K562 (cell line): ENCODE data around the gene ROBO2. TPM values are rescaled to one million over a fixed set of nuclear protein-coding genes. Genes with fewer than 3 reads are reported as not detected.

ENCODE experiments used
- ATAC-seq: fragments of 200-7000 bp; cut with Tn5 transposase; 3 replicates; pipeline ENCODE4 v1.9.1; 2020; ENCODE audit warnings: moderate library complexity
- BruUV-seq: library from RNA; stranded (reverse); fragments of 400-500 nt; replicated peaks from 2 replicates; lab custom pipeline; 2021; lab: Mats Ljungman, UMichigan
- CTCF ChIA-PET: fragments of 300-600 bp; formaldehyde crosslinking; extraction: SDS; loops from one replicate; lab custom pipeline; 2021; ENCODE audit warnings: low intra/inter-chr PET ratio; lab: Yijun Ruan, JAX
- POLR2A ChIA-PET: fragments of 300-600, 350-650 bp; sonication (Branson Sonifier 250); formaldehyde crosslinking; extraction: SDS; loops from one replicate; lab custom pipeline; 2021; ENCODE audit warnings: antibody characterized with exemption, inconsistent platforms; lab: Yijun Ruan, JAX
- DNase-seq, 4 experiments: peaks; one replicate each; pipeline versions ENCODE4 v3.0.0 to v3.0.0-alpha.2; 2011 to 2018; ENCODE audit warnings: low spot score in 3 of 4, mixed read lengths in 3 of 4; ENCODE audit errors: extremely low read depth in 1 of 4
- FAIRE-seq: peaks from 2 replicates; lab custom pipeline; 2011; peaks lifted over from hg19 to GRCh38; lab: Jason Lieb, UNC
- H2AFZ ChIP-seq: 2 replicates; pipeline ENCODE4 v1.6.0; 2011; ENCODE audit warnings: low read depth, low read length, control low read depth, inconsistent platforms
- H3K27ac ChIP-seq: fragments of 200-600 bp; 3 replicates; pipeline ENCODE4 v1.8.0; 2011; ENCODE audit warnings: low read depth, mild to moderate bottlenecking, control low read depth, inconsistent platforms, low read length, moderate library complexity, mixed read lengths; ENCODE audit errors: extremely low read depth
- H3K27me3 ChIP-seq, 2 experiments: fragments of 300-600 bp in 1 of 2; 2 replicates in 1 of 2; 3 replicates in 1 of 2; pipeline versions ENCODE4 v1.6.0 to v1.8.0; 2011; ENCODE audit warnings: inconsistent platforms in 2 of 2, low read length in 2 of 2, mild to moderate bottlenecking in 1 of 2, mixed read lengths in 1 of 2, moderate library complexity in 1 of 2; ENCODE audit not compliant: control insufficient read depth in 2 of 2, insufficient read depth in 2 of 2
- H3K36me3 ChIP-seq: fragments of 300-600 bp; 3 replicates; pipeline ENCODE4 v1.8.0; 2011; ENCODE audit warnings: mild to moderate bottlenecking, low read length, inconsistent platforms; ENCODE audit not compliant: control insufficient read depth, insufficient read depth
- H3K4me1 ChIP-seq, 2 experiments: fragments of 200-600 bp in 1 of 2; replicated peaks in 1 of 2; 2 replicates in 1 of 2; 3 replicates in 1 of 2; pipeline versions ENCODE4 v1.5.1 to v1.8.0; 2011; ENCODE audit warnings: inconsistent platforms in 2 of 2, low read length in 2 of 2, mild to moderate bottlenecking in 1 of 2, mixed read lengths in 1 of 2, moderate library complexity in 1 of 2; ENCODE audit not compliant: control insufficient read depth in 2 of 2, insufficient read depth in 2 of 2
- H3K4me2 ChIP-seq: 2 replicates; pipeline ENCODE4 v1.6.1; 2011; ENCODE audit warnings: low read length, control low read depth, inconsistent platforms, mixed read lengths; ENCODE audit not compliant: insufficient read depth
- H3K4me3 ChIP-seq: fragments of 200-600 bp; sonication (generic), shearing (Covaris generic); 2 replicates; pipeline ENCODE4 v1.5.1; 2016; ENCODE audit warnings: control low read depth, inconsistent platforms
- H3K79me2 ChIP-seq: fragments of 200-600 bp; 3 replicates; pipeline ENCODE4 v1.8.0; 2011; ENCODE audit warnings: low read length, inconsistent platforms; ENCODE audit not compliant: control insufficient read depth, insufficient read depth
- H3K9ac ChIP-seq, 2 experiments: 2 replicates each; pipeline versions ENCODE4 v1.6.0 to v1.6.1; 2011; ENCODE audit warnings: low read depth in 2 of 2, low read length in 2 of 2, control low read depth in 1 of 2, inconsistent platforms in 1 of 2, mild to moderate bottlenecking in 1 of 2, mixed read lengths in 1 of 2; ENCODE audit not compliant: insufficient read depth in 1 of 2
- H3K9me1 ChIP-seq: one replicate; pipeline ENCODE4 v1.6.0; 2011; ENCODE audit warnings: inconsistent platforms, mild to moderate bottlenecking, low read length, moderate library complexity; ENCODE audit not compliant: control insufficient read depth, insufficient read depth
- H3K9me3 ChIP-seq: replicated peaks from 2 replicates; pipeline ENCODE4 v1.5.1; 2011; ENCODE audit warnings: low read depth, low read length, inconsistent platforms; ENCODE audit not compliant: control insufficient read depth, insufficient read depth
- H4K20me1 ChIP-seq: replicated peaks from 2 replicates; pipeline ENCODE4 v1.6.1; 2011; ENCODE audit warnings: low read length, inconsistent platforms, mixed read lengths; ENCODE audit not compliant: control insufficient read depth, insufficient read depth
- CEBPZ ChIP-seq: fragments of 150-350 bp; IDR thresholded peaks from 2 replicates; pipeline ENCODE4 v1.6.1; 2014; ENCODE audit warnings: low read depth, mild to moderate bottlenecking, low read length, borderline replicate concordance
- KLF16 ChIP-seq: IDR thresholded peaks from 2 replicates; pipeline ENCODE4 v1.6.1; 2016; ENCODE audit warnings: antibody characterized with exemption
- MAX ChIP-seq: sonication (generic); formaldehyde crosslinking; IDR thresholded peaks from 2 replicates; pipeline ENCODE4 v1.9.0; 2022; ENCODE audit warnings: mild to moderate bottlenecking, missing genetic modification reagents
- MEF2D ChIP-seq: conservative IDR thresholded peaks from 2 replicates; pipeline ENCODE4 v1.6.1; 2016; ENCODE audit warnings: low read depth, missing genetic modification characterization, missing compliant biosample characterization
- NR1H2 ChIP-seq: sonication (generic); formaldehyde crosslinking; IDR thresholded peaks from 2 replicates; pipeline ENCODE4 v1.4.0; 2020; ENCODE audit warnings: mild to moderate bottlenecking, missing genetic modification reagents
- PURB ChIP-seq: sonication (generic); formaldehyde crosslinking; IDR thresholded peaks from 2 replicates; pipeline ENCODE4 v1.9.0; 2021; ENCODE audit warnings: low read depth, mild to moderate bottlenecking, missing genetic modification reagents
- SIX5 ChIP-seq, 2 experiments: IDR thresholded peaks; 2 replicates each; pipeline ENCODE4 v1.6.1; 2011; ENCODE audit warnings: low read length in 2 of 2, borderline replicate concordance in 1 of 2, low read depth in 1 of 2, mild to moderate bottlenecking in 1 of 2, moderate library complexity in 1 of 2; ENCODE audit not compliant: insufficient read depth in 1 of 2
- SRSF1 ChIP-seq: fragments of 200-400 bp; formaldehyde crosslinking; IDR thresholded peaks from 2 replicates; pipeline ENCODE4 v1.6.1; 2017; ENCODE audit warnings: mild to moderate bottlenecking, low read depth, low read length, moderate library complexity
- SRSF3 ChIP-seq: fragments of 200-400 bp; formaldehyde crosslinking; IDR thresholded peaks from 2 replicates; pipeline ENCODE4 v1.6.1; 2016; ENCODE audit warnings: mild to moderate bottlenecking, low read length, moderate library complexity; ENCODE audit not compliant: insufficient read depth
- ZNF395 ChIP-seq: fragments of 200-800 bp; sonication (Bioruptor generic); IDR thresholded peaks from 2 replicates; pipeline ENCODE4 v1.6.1; 2017; ENCODE audit warnings: missing genetic modification characterization, missing compliant biosample characterization
- WGBS: fragments of 100-300 bp; shearing (Covaris generic); methylation state at CpG from one replicate; pipeline ENCODE4 v1.1.6; 2016; ENCODE audit warnings: low coverage, mixed read lengths; ENCODE audit not compliant: insufficient coverage; ENCODE audit errors: missing lambda C conversion rate; 5-methylcytosine and 5-hydroxymethylcytosine counted together
- in situ Hi-C: fragments of 300-500 bp; cut with MboI; formaldehyde crosslinking; loops from 4 replicates; pipeline ENCODE4 v1.15.0; 2018; ENCODE audit warnings: inconsistent platforms, mixed read lengths
- intact Hi-C: fragments of 100-400 bp; cut with micrococcal nuclease; formaldehyde crosslinking; loops from 2 replicates; pipeline ENCODE4 v1.14.2; 2022
- polyA plus RNA-seq, 8 experiments: library from polyadenylated mRNA; depleted of rRNA in 4 of 8; stranded (reverse) in 5 of 8; unstranded in 3 of 8; fragments of >200 nt; fragmentation: Nextera tagmentation in 2 of 8; fragmentation: Illumina TruSeq in 1 of 8; extraction: Ambion mirVana in 2 of 8; extraction: Trizol in 1 of 8; gene quantifications; 2 replicates each; pipeline versions ENCODE4 v1.2.1 to v1.2.3, GENCODE V29; 2011 to 2014; ENCODE audit warnings: inconsistent platforms in 1 of 8, missing spikeins in 1 of 8
- total RNA-seq, 7 experiments: library from RNA; depleted of rRNA in 6 of 7; stranded (reverse); fragments of >200 nt in 6 of 7; fragmentation: Illumina TruSeq in 2 of 7; extraction: Trizol in 2 of 7; gene quantifications; 2 replicates each; pipeline versions ENCODE4 v1.2.1 to v1.2.3, GENCODE V29; 2011 to 2021; ENCODE audit warnings: low replicate concordance in 1 of 7
- TF ChIP-seq, protein P1 (sequence below): sonication (generic); formaldehyde crosslinking; IDR thresholded peaks from 2 replicates; pipeline ENCODE4 v1.8.0; 2022; ENCODE audit warnings: mild to moderate bottlenecking, missing genetic modification reagents, borderline replicate concordance
- TF ChIP-seq, protein P2 (sequence below): fragments of 450-650 bp; IDR thresholded peaks from 2 replicates; pipeline ENCODE4 v1.7.1; 2018; ENCODE audit warnings: mild to moderate bottlenecking, low read depth; ENCODE audit not compliant: partially characterized antibody

Gene ROBO2
- total and polyA plus RNA-seq, 9 of the 15 experiments (the other 6 are each of a cell fraction or from before 2014, with no cell fraction given) = 0.84 to 3.0 (median 1.7) TPM

GRCh38 chr3:77283108-77283507 lies 243.2 kb downstream of the ROBO2 start:
- H2AFZ ChIP-seq = no peak overlapping the region
- no peaks in the 10 kb centered on the region; a peak in 1 of 5 replicates for H3K4me1 ChIP-seq
- no peaks in the 10 kb centered on the region for H3K27me3 ChIP-seq
- H3K9me3 ChIP-seq = no peaks in the 10 kb centered on the region
- H3K4me3 ChIP-seq = no peak overlapping the region
- no peak overlapping the region for H3K4me2 ChIP-seq
- BruUV-seq = no TSS peak
- H3K36me3 ChIP-seq = no peaks in the 10 kb centered on the region
- no peaks in the 10 kb centered on the region for H3K9me1 ChIP-seq
- no peaks in the 10 kb centered on the region for H3K79me2 ChIP-seq
- ChIA-PET CTCF (no interaction called here), POLR2A (no interaction called here)
- WGBS = 16% methylated on average over 4 of the region's 4 CpGs
- ATAC-seq (no peak), DNase-seq (no peak), FAIRE-seq (no peak)
- intact Hi-C loops (no loop called here), in situ Hi-C loops (no loop called here)
- H3K9ac ChIP-seq = no peak overlapping the region
- H4K20me1 ChIP-seq = no peaks in the 10 kb centered on the region
- H3K27ac ChIP-seq = no peak overlapping the region
- no peak for TF ChIP-seq MEF2D (tag)
- TF ChIP-seq NR1H2 (CRISPR knock-in tag) = no peak
- TF ChIP-seq SIX5 (IDR thresholded peaks at IDR 0.05; ENCODE audit: borderline replicate concordance in 1 of 2, insufficient read depth in 1 of 2, low read depth in 1 of 2, low read length in 2 of 2) = no peak
- no peak for TF ChIP-seq PURB (CRISPR knock-in tag)
- TF ChIP-seq KLF16 = no peak
- TF ChIP-seq CEBPZ = no peak
- TF ChIP-seq, protein P1, sequence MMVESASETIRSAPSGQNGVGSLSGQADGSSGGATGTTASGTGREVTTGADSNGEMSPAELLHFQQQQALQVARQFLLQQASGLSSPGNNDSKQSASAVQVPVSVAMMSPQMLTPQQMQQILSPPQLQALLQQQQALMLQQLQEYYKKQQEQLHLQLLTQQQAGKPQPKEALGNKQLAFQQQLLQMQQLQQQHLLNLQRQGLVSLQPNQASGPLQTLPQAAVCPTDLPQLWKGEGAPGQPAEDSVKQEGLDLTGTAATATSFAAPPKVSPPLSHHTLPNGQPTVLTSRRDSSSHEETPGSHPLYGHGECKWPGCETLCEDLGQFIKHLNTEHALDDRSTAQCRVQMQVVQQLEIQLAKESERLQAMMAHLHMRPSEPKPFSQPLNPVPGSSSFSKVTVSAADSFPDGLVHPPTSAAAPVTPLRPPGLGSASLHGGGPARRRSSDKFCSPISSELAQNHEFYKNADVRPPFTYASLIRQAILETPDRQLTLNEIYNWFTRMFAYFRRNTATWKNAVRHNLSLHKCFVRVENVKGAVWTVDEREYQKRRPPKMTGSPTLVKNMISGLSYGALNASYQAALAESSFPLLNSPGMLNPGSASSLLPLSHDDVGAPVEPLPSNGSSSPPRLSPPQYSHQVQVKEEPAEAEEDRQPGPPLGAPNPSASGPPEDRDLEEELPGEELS (CRISPR knock-in tag) = no peak
- TF ChIP-seq MAX (CRISPR knock-in tag) = no peak
- TF ChIP-seq ZNF395 (CRISPR knock-in tag) = no peak
- TF ChIP-seq SRSF1 = no peak
- TF ChIP-seq SRSF3 = no peak
- TF ChIP-seq, protein P2, sequence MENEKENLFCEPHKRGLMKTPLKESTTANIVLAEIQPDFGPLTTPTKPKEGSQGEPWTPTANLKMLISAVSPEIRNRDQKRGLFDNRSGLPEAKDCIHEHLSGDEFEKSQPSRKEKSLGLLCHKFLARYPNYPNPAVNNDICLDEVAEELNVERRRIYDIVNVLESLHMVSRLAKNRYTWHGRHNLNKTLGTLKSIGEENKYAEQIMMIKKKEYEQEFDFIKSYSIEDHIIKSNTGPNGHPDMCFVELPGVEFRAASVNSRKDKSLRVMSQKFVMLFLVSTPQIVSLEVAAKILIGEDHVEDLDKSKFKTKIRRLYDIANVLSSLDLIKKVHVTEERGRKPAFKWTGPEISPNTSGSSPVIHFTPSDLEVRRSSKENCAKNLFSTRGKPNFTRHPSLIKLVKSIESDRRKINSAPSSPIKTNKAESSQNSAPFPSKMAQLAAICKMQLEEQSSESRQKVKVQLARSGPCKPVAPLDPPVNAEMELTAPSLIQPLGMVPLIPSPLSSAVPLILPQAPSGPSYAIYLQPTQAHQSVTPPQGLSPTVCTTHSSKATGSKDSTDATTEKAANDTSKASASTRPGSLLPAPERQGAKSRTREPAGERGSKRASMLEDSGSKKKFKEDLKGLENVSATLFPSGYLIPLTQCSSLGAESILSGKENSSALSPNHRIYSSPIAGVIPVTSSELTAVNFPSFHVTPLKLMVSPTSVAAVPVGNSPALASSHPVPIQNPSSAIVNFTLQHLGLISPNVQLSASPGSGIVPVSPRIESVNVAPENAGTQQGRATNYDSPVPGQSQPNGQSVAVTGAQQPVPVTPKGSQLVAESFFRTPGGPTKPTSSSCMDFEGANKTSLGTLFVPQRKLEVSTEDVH = no peak
